Muscle layer of colon (tissue), 2 donors: Measurements from ENCODE around the gene GAPVD1.
"Not testable (repeated sequence)": the region's sequence is repeated elsewhere in the genome, so short reads cannot be mapped to it uniquely, and the experiment has no call there.

Experiments used
- H3K27ac ChIP-seq: one replicate; pipeline ENCODE4 v1.7.0; 2013; ENCODE audit warnings: low read depth, mild to moderate bottlenecking, low read length, moderate library complexity
- H3K27me3 ChIP-seq, 2 donors: one replicate each; pipeline ENCODE4 v1.7.0; 2013; ENCODE audit warnings: low read length in 2 of 2, mild to moderate bottlenecking in 2 of 2; ENCODE audit not compliant: insufficient read depth in 2 of 2, control insufficient read depth in 1 of 2
- H3K36me3 ChIP-seq: one replicate; pipeline ENCODE4 v1.7.0; 2013; ENCODE audit warnings: mild to moderate bottlenecking, low read length; ENCODE audit not compliant: insufficient read depth
- H3K4me1 ChIP-seq: one replicate; pipeline ENCODE4 v1.7.0; 2013; ENCODE audit warnings: mild to moderate bottlenecking, low read length; ENCODE audit not compliant: insufficient read depth
- H3K4me3 ChIP-seq, 2 donors: one replicate each; pipeline ENCODE4 v1.7.0; 2013; ENCODE audit warnings: low read length in 2 of 2, low read depth in 1 of 2, mild to moderate bottlenecking in 1 of 2, moderate library complexity in 1 of 2
- H3K9ac ChIP-seq: one replicate; pipeline ENCODE4 v1.7.0; 2013; ENCODE audit warnings: low read length
- H3K9me3 ChIP-seq: one replicate; pipeline ENCODE4 v1.7.0; 2013; ENCODE audit warnings: mild to moderate bottlenecking, low read length
- donor health status: abdominal sarcoma.
- donor health status: Adenocarcinoma of cecum.

Gene GAPVD1

DNA sequence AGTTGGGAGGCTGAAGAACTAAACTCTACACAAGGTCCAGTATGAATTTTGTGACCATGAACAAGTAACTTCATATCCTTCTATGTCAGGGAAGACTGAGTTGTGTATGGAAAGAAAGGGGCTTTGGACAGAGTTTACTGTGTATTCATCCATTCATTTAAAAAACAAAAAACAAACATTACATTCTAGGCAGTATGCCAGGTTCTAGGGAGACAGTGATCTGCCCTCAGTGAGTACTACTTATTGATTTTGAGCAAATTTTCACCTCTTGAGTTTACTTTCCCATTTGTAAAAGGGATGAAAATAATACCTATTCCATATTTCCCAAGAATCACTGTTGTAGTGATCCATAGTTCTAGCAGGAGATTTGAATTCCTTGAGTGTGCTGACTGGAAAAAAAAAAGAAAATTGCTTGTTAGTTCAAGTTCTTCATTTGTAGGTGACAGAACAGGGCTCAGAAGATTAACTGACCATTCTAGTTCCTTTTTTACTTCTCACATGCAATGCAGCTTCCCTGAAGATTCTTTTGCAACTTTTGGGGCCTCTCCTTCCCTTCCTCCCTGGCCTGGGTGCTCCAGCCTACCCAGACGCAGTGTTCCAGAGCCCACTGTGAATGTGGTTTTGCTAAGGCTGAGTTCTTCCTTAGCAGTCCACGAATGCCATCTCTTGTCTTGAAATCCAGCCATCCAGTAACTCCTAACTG, 2.6 kb upstream of the GAPVD1 start:
- Histone ChIP-seq H3K27me3 (peaks cover 0 to 3% of the 10 kb centered on the region in 2 donors), H3K9me3 (no peaks in the 10 kb centered on the region), H3K4me3 (no peak overlapping the region), H3K36me3 (no peaks in the 10 kb centered on the region), H3K9ac (no peak overlapping the region), H3K4me1 (no peaks in the 10 kb centered on the region), H3K27ac (no peak overlapping the region)

DNA sequence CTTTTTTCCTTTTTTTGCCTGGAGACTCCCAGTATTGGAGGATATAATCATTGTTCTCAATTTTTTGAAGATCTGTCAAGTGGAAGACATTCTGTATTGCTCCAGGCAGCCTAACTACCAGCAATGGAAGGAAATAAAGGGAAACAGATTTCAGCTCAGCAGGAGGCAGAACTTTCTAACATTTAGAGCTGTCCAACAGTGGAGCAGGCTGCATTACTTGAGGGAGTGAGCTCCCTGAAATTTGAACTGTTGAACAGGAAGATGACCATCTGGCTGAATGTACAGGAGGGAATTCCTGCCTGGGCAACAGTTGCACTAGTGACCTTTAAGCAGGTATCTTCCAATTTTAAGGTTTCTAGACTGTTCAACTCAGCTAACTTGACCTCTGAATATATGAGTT, 1.1 kb upstream of the GAPVD1 start:
- Histone ChIP-seq H3K27ac (no peak overlapping the region), H3K36me3 (no peaks in the 10 kb centered on the region), H3K27me3 (peaks cover 0 to 3% of the 10 kb centered on the region in 2 donors), H3K9me3 (no peaks in the 10 kb centered on the region), H3K4me1 (no peaks in the 10 kb centered on the region), H3K9ac (no peak overlapping the region), H3K4me3 (no peak overlapping the region)

DNA sequence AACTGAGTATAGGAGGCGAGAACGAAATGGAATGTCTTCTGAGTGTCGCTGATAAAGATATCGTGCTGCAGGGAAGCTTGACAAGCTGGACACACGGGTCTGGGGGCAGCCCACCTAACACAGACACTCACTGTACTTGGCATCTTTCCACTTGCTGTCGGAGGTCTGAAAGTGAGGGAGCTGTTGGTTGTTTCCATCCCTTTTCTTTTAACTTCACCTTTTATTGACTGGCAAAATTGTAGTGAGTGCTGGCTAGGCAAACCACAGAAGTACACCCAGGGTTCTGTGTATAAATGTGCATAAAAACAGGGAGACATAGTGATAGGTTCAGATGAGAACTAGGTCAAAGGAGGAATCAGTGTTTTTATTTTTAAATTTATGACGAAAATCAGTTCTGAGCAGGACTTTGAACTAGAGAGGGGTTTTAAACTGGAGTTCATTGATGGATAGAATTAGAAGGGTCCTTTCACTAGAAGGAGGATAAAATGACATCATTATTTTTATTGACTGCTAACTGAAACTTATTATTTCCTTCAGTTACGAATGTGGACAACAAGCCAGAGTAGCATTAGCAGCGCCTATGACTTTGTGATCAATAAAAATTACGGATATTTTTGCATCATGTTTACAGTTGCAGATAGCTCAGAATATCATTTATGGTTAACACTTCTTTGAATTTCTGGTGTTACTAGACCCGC, 817 bp downstream of the GAPVD1 start:
- H3K27me3 ChIP-seq: peaks cover 0 to under 1% of the 10 kb centered on the region in 2 donors
- H3K27ac ChIP-seq: peak overlapping the region; percentile 67
- H3K36me3 ChIP-seq: no peaks in the 10 kb centered on the region
- peak overlapping the region; percentile 65 for H3K9ac ChIP-seq
- H3K9me3 ChIP-seq: no peaks in the 10 kb centered on the region
- H3K4me3 ChIP-seq: peak overlapping the region; percentile 69 to 73
- H3K4me1 ChIP-seq: no peaks in the 10 kb centered on the region

DNA sequence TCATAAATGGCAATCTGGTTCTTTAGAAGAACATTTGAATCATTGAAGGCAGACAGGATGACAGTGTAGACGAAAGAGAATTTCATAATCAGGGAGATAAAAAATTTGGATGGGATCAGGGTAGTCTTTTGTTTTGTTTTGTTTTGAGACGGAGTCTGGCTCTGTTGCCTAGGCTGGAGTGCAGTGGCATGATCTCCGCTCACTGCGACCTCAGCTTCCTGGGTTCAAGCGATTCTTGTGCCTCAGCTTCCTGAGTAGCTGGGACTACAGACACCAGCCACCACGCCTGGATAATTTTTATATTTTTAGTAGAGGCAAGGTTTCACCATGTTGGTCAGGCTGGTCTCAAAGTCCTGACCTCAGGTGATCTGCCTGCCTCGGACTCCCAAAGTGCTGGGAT, 2.4 kb downstream of the GAPVD1 start:
- not testable (repeated sequence) for H3K27me3 ChIP-seq, H3K27ac ChIP-seq, H3K4me3 ChIP-seq, H3K36me3 ChIP-seq, H3K9me3 ChIP-seq, H3K9ac ChIP-seq, H3K4me1 ChIP-seq

DNA sequence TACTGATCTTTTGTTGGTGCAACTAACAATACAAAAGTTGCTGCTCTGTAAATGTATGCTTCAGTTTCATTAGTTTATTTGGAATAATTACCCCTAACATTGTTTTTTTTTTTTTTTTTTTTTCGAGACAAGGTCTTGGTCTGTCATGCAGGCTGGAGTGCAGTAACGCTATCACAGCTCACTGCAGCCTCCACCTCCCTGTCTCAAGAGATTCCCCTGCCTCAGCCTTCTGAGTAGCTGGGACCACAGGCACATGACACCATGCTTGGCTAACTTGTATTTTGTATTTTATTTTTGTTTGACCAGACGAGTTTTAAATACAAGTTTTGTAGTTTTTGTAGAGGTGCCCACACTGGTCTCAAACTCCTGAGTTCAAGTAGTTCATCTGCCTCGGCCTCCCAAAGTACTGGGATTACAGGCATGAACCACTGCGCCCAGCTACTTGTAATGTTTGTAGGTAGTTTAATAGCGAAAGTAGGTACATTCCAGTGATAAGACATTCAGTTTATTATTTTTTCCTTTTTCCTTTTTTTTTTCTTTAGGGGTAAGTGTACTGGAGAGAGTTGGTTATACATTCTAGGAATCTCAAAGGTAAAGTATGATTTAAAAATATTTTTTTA, 6.9 kb downstream of the GAPVD1 start:
- H3K4me1 ChIP-seq: peaks cover 13% of the 10 kb centered on the region
- no peaks in the 10 kb centered on the region for H3K27me3 ChIP-seq
- no peaks in the 10 kb centered on the region for H3K9me3 ChIP-seq
- no peak overlapping the region for H3K4me3 ChIP-seq
- no peak overlapping the region for H3K27ac ChIP-seq
- H3K9ac ChIP-seq: no peak overlapping the region
- no peaks in the 10 kb centered on the region for H3K36me3 ChIP-seq

DNA sequence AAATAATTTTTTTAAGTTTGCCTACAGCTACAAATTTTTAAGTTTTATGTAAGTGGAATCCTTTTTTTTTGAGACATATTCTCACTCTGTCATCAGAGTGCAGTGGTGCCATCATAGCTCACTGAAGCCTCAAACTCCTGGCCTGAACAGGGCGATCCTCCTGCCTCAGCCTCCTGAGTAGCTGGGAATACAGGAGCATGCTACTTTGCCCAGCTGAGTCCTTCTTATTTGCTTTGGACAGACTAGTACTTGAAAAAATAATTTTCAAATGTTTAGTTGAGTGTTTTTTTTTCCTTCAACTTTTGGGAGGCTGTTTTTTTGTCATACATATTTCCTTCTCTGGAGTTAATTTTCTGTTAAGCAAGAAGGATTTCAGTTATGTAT, 7.4 kb downstream of the GAPVD1 start:
- Histone ChIP-seq H3K9me3 (no peaks in the 10 kb centered on the region), H3K36me3 (no peaks in the 10 kb centered on the region), H3K4me3 (no peak overlapping the region), H3K27ac (no peak overlapping the region), H3K27me3 (no peaks in the 10 kb centered on the region), H3K4me1 (peaks cover 14% of the 10 kb centered on the region), H3K9ac (no peak overlapping the region)

DNA sequence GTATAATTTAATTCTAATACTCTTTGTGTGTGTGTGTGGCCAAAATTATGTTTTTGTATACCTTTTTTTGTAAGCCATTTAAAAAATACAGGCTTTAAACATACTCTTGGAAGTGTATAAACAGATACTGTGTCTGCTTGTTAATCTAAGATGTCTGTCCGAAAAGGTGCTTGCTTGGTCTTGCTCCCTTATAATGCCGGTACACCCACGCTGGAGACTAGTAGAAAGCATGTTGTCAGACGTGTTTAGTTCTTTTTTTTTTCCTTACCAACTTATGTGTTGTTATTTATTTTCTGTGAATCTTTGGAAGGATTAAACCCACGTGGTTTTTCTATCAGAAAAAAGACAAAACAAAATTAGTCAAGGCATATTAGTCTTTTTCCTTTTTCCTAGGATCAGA, 9.5 kb downstream of the GAPVD1 start:
- Histone ChIP-seq H3K9ac (no peak overlapping the region), H3K9me3 (no peaks in the 10 kb centered on the region), H3K27me3 (no peaks in the 10 kb centered on the region), H3K36me3 (no peaks in the 10 kb centered on the region), H3K4me1 (peaks cover 14% of the 10 kb centered on the region), H3K27ac (no peak overlapping the region), H3K4me3 (no peak overlapping the region)

DNA sequence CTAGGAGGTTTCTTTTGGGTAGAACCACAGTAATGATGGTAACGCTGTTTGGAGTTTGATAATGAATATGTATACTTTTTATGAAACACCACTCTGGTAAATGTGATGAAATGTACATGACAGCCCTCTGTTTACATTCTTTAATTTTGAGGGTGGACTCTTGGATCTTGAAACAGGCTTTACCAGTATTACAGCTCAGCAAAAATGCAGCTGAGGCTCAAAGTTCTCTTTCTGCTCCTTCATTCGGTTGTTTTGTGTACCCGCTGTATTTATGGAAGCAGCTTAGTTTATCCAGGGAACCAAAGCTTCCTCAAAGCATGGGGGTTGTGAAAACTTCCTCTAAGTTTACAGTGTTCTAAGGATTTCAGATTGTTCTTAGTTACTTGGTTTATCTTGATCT, 11.1 kb downstream of the GAPVD1 start:
- no peak overlapping the region for H3K4me3 ChIP-seq
- H3K9ac ChIP-seq: no peak overlapping the region
- no peaks in the 10 kb centered on the region for H3K27me3 ChIP-seq
- H3K9me3 ChIP-seq: no peaks in the 10 kb centered on the region
- H3K4me1 ChIP-seq: peaks cover 14% of the 10 kb centered on the region
- H3K36me3 ChIP-seq: no peaks in the 10 kb centered on the region
- H3K27ac ChIP-seq: no peak overlapping the region

DNA sequence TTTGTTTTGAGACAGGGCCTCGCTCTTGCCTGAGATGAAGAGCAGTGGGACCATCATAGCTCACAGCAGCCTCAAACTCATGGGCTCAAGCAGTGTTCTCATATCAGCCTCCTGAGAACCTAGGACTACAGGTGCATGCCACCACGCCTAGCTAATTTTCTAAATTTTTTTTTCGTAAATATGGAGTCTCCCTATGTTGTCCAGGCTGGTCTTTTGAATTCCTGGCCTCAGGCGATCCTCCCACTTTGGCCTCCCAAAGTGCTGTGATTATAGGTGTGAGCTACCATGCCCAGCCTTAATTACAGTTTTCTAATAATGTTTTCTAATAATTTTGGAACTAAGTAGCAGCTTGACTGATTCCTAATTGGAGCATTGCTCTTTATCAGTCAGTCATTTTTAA, 15.1 kb downstream of the GAPVD1 start:
- H3K27ac ChIP-seq: no peak overlapping the region
- H3K4me3 ChIP-seq: no peak overlapping the region
- H3K36me3 ChIP-seq: no peaks in the 10 kb centered on the region
- peaks cover 10% of the 10 kb centered on the region for H3K4me1 ChIP-seq
- no peaks in the 10 kb centered on the region for H3K27me3 ChIP-seq
- H3K9me3 ChIP-seq: no peaks in the 10 kb centered on the region
- H3K9ac ChIP-seq: no peak overlapping the region

DNA sequence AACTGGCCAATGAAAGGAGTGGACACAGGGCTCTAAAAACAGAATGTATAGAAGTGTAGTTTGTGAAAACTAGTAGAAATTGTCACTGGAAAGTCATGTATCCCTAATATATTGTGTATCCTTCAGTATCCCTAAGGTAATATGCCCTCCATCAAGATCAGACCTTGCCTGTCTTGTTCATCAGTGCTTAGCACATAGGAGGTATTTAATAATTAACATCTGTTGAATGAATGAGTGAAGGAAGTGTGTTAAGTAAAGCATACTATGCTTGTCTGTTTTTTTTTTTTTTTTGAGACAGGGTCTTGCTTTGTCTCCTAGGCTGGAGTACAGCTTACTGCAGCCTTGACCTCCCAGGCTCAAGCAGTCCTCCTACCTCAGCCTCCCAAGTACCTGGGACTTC, 15.8 kb downstream of the GAPVD1 start:
- H3K4me1 ChIP-seq: peaks cover 10% of the 10 kb centered on the region
- H3K36me3 ChIP-seq: no peaks in the 10 kb centered on the region
- no peak overlapping the region for H3K9ac ChIP-seq
- no peaks in the 10 kb centered on the region for H3K27me3 ChIP-seq
- no peaks in the 10 kb centered on the region for H3K9me3 ChIP-seq
- no peak overlapping the region for H3K4me3 ChIP-seq
- H3K27ac ChIP-seq: no peak overlapping the region

DNA sequence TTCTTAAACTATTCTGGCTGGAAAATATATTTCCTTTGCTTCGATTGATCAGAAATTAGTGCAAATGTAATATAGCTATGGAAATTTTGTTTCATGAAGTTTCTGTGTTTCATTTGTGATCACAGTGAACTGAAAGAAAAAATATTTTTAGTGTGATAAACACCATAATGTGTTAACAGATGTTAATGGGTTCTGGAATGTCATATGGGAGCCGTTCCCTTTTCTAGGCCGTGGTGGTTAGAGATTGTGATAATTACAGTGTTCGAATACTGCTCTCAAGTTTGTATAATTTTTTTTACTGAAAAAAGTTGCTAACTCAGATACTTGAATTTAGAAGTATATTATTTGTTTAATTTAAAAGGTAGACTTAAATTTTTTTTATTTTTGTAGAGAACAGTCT, 19.3 kb downstream of the GAPVD1 start:
- H3K9ac ChIP-seq: no peak overlapping the region
- H3K36me3 ChIP-seq: no peaks in the 10 kb centered on the region

More for the DNA sequence above, 19.3 kb downstream of the GAPVD1 start:
- Histone ChIP-seq H3K9me3 (no peaks in the 10 kb centered on the region), H3K4me1 (no peaks in the 10 kb centered on the region), H3K27me3 (no peaks in the 10 kb centered on the region), H3K4me3 (no peak overlapping the region), H3K27ac (no peak overlapping the region)
